B cell (primary cell): Measurements from ENCODE around the gene GNG2.

ENCODE experiments used
- EZH2 ChIP-seq: IDR thresholded peaks from 2 replicates; pipeline ENCODE4 v1.6.1; 2012; ENCODE audit warnings: borderline replicate concordance, low read depth, mild to moderate bottlenecking, moderate library complexity, low read length; ENCODE audit not compliant: insufficient read depth, poor library complexity, severe bottlenecking
- TF ChIP-seq, protein P1 (sequence below): fragments of 200-600 bp; IDR thresholded peaks from one replicate; pipeline ENCODE4 v1.8.0; 2022; ENCODE audit warnings: antibody characterized with exemption, mild to moderate bottlenecking

GRCh38 chr14:51894250-51894649 lies 33.8 kb downstream of the GNG2 start:
- TF ChIP-seq, protein P1, sequence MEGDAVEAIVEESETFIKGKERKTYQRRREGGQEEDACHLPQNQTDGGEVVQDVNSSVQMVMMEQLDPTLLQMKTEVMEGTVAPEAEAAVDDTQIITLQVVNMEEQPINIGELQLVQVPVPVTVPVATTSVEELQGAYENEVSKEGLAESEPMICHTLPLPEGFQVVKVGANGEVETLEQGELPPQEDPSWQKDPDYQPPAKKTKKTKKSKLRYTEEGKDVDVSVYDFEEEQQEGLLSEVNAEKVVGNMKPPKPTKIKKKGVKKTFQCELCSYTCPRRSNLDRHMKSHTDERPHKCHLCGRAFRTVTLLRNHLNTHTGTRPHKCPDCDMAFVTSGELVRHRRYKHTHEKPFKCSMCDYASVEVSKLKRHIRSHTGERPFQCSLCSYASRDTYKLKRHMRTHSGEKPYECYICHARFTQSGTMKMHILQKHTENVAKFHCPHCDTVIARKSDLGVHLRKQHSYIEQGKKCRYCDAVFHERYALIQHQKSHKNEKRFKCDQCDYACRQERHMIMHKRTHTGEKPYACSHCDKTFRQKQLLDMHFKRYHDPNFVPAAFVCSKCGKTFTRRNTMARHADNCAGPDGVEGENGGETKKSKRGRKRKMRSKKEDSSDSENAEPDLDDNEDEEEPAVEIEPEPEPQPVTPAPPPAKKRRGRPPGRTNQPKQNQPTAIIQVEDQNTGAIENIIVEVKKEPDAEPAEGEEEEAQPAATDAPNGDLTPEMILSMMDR = no peak
- no peak for TF ChIP-seq EZH2
